ENCODE results near the gene SUMF2. TPM values are rescaled to one million over a fixed set of nuclear protein-coding genes. Genes with fewer than 3 reads are reported as not detected.

SUMF2 gene
- total RNA-seq, 1 experiment from 2014 or later, result 89.2 TPM

- H3K4me1 Mint-ChIP-seq, result peaks cover 7 to 26% of the 10 kb centered on the region in 2 experiments
- Histone ChIP-seq H2BK15ac (ENCODE audit: low read depth, low read length) (no peak overlapping the region), H2BK12ac (ENCODE audit: insufficient read length, low read depth, low read length) (no peak overlapping the region), H4K91ac (ENCODE audit: insufficient read length, low read depth, low read length) (no peak overlapping the region), H2BK5ac (ENCODE audit: insufficient read length, low read length) (no peak overlapping the region), H3K4me1 (ENCODE audit: insufficient read depth, low read length) (no peaks in the 10 kb centered on the region; the same call in 1 of the 2 replicates), H3K18ac (ENCODE audit: insufficient read length, low read depth, low read length) (no peak overlapping the region), H3K56ac (ENCODE audit: insufficient read length, low read depth, low read length) (no peak overlapping the region), H3K9ac (ENCODE audit: extremely low read depth, insufficient read length, low read length) (no peak overlapping the region), H2AFZ (ENCODE audit: low read length) (no peak overlapping the region), H4K20me1 (ENCODE audit: control insufficient read depth, insufficient read depth, insufficient read length) (no peaks in the 10 kb centered on the region), H3K27ac (ENCODE audit: insufficient read length, low read depth, low read length) (no peak overlapping the region), H3K27me3 (ENCODE audit: insufficient read depth, low read length) (no peaks in the 10 kb centered on the region), H3K79me1 (ENCODE audit: insufficient read depth, low read depth, low read length, poor library complexity, severe bottlenecking) (peaks cover 5% of the 10 kb centered on the region), H3T11ph (ENCODE audit: low read length) (no peak overlapping the region), H3K9me3 (ENCODE audit: control insufficient read depth, low read depth, low read length) (no peaks in the 10 kb centered on the region), H4K8ac (replicated peaks; ENCODE audit: insufficient read length, low read depth, low read length) (peak overlapping the region; percentile 38), H3K14ac (ENCODE audit: insufficient read depth, low read length) (no peak overlapping the region), H4K5ac (ENCODE audit: insufficient read length, low read depth, low read length) (no peak overlapping the region), H3K4me2 (ENCODE audit: insufficient read depth, insufficient read length, low read length) (peak overlapping the region; percentile 16), H3K23me2 (ENCODE audit: insufficient read length, low read depth, low read length, poor library complexity, severe bottlenecking) (peaks cover 5% of the 10 kb centered on the region), H3K23ac (ENCODE audit: insufficient read length, low read depth, low read length) (no peak overlapping the region), H2BK120ac (ENCODE audit: low read depth, low read length, poor library complexity, severe bottlenecking) (no peak overlapping the region), H3K79me2 (ENCODE audit: insufficient read depth, low read length) (peaks cover 15% of the 10 kb centered on the region; the same call in 1 of the 2 replicates), H2BK20ac (ENCODE audit: low read depth, low read length, poor library complexity, severe bottlenecking) (no peak overlapping the region), H3K4ac (ENCODE audit: low read depth, low read length) (no peak overlapping the region), H2AK5ac (ENCODE audit: insufficient read length, low read length) (no peak overlapping the region)
- no peak for DNase-seq
- H3K27ac Mint-ChIP-seq, result peak overlapping the region; percentile 22 to 84 (median 61); a peak in 3 of 7 replicates
- TF ChIP-seq CTCF (conservative IDR thresholded peaks at IDR 0.05), result no peak
- H3K4me3 Mint-ChIP-seq, result peak overlapping the region; percentile 94 to 98
- peaks cover 53 to 64% (median 63%) of the 10 kb centered on the region in 3 experiments for H3K36me3 Mint-ChIP-seq (ENCODE audit: insufficient read depth in 1 of 3, low read depth in 3 of 3)
- H3K27me3 Mint-ChIP-seq (ENCODE audit: low read depth), result no peaks in the 10 kb centered on the region
- H3K9me3 Mint-ChIP-seq, result no peaks in the 10 kb centered on the region
- WGBS (ENCODE audit: extremely low coverage, insufficient read length, low lambda C conversion rate), result no CpG with 5 or more reads among the region's 9 CpGs
Observed at GRCh38 chr7:56053379-56053778, 10.7 kb upstream of the SUMF2 start.

Measured in H9 (cell line).